Spleen (tissue), 11 donors: Measurements from ENCODE around the gene PPIL1. TPM values are rescaled to one million over a fixed set of nuclear protein-coding genes. Genes with fewer than 3 reads are reported as not detected.

Experiments
- DNase-seq: peaks from one replicate; pipeline ENCODE4 v3.0.0-alpha.2; 2020
- H3K27ac ChIP-seq, 8 donors: fragments of 200-600 bp; sonication (generic) in 7 of 8; 1 replicate in 4 of 8; 2 replicates in 4 of 8; pipeline versions ENCODE4 v1.5.0 to v1.8.0; 2016 to 2021; ENCODE audit warnings: inconsistent platforms in 4 of 8, mild to moderate bottlenecking in 4 of 8, moderate library complexity in 1 of 8
- H3K27me3 ChIP-seq, 7 donors: fragments of 200-600 bp; sonication (generic) in 6 of 7; replicated peaks in 1 of 7; 1 replicate in 4 of 7; 2 replicates in 3 of 7; pipeline versions ENCODE4 v1.5.0 to v1.8.0; 2016 to 2021; ENCODE audit warnings: inconsistent platforms in 3 of 7, mild to moderate bottlenecking in 1 of 7
- H3K36me3 ChIP-seq, 6 donors: fragments of 200-600 bp; sonication (generic) in 5 of 6; 1 replicate in 4 of 6; 2 replicates in 2 of 6; pipeline versions ENCODE4 v1.5.0 to v1.8.0; 2016 to 2021; ENCODE audit warnings: inconsistent platforms in 2 of 6
- H3K4me1 ChIP-seq, 6 donors: fragments of 200-600 bp; sonication (generic) in 5 of 6; 1 replicate in 3 of 6; 2 replicates in 3 of 6; pipeline versions ENCODE4 v1.5.0 to v1.8.0; 2016 to 2021; ENCODE audit warnings: inconsistent platforms in 3 of 6
- H3K4me3 ChIP-seq, 8 donors: fragments of 200-600 bp; sonication (generic) in 7 of 8; 1 replicate in 4 of 8; 2 replicates in 4 of 8; pipeline versions ENCODE4 v1.5.0 to v1.8.0; 2016 to 2021; ENCODE audit warnings: inconsistent platforms in 4 of 8, mild to moderate bottlenecking in 4 of 8, moderate library complexity in 2 of 8
- H3K9me3 ChIP-seq, 8 donors: fragments of 200-600 bp; sonication (generic) in 7 of 8; 1 replicate in 4 of 8; 2 replicates in 4 of 8; pipeline versions ENCODE4 v1.5.0 to v1.8.0; 2016 to 2021; ENCODE audit warnings: inconsistent platforms in 4 of 8
- POLR2A ChIP-seq, 3 donors: fragments of 450-650 bp; IDR thresholded peaks; one replicate each; pipeline ENCODE4 v1.5.1; 2017; ENCODE audit warnings: antibody characterized with exemption in 3 of 3, mild to moderate bottlenecking in 1 of 3
- POLR2AphosphoS5 ChIP-seq, 3 donors: sonication (generic); formaldehyde crosslinking; IDR thresholded peaks; one replicate each; pipeline ENCODE4 v1.5.1; 2017; ENCODE audit warnings: antibody characterized with exemption in 3 of 3
- WGBS, 5 donors: extraction: QIAGEN DNeasy Blood & Tissue Kit in 3 of 5; methylation state at CpG; one replicate each; pipeline versions ENCODE4 v1.1.5 to v1.1.7; 2013 to 2018; 5-methylcytosine and 5-hydroxymethylcytosine counted together
- intact Hi-C: fragments of 100-400 bp; cut with DNase I; formaldehyde crosslinking; loops from one replicate; pipeline ENCODE4 v1.15.0; 2023; ENCODE audit warnings: low total_unique reads
- polyA plus RNA-seq, 3 donors: library from polyadenylated mRNA; stranded (reverse); fragments of 200-250 nt; gene quantifications; one replicate each; pipeline ENCODE4 v1.2.1, GENCODE V29; 2013
- total RNA-seq, 7 donors: library from RNA; depleted of rRNA in 3 of 7; stranded (reverse); fragments of >200 nt in 3 of 7; fragmentation: NEBNext Ultra II Directional in 4 of 7; extraction: Animal tissue kit (Norgen Biotek cat#: 25700) in 4 of 7; gene quantifications; one replicate each; pipeline versions ENCODE4 v1.1.0 to v1.2.1, GENCODE V29; 2016 to 2021
- TF ChIP-seq, protein P1 (sequence below), 11 experiments: fragments of 200-600 bp in 7 of 11; fragments of 450-650 bp in 4 of 11; sonication (generic) in 4 of 11; IDR thresholded peaks in 8 of 11; conservative IDR thresholded peaks in 3 of 11; 1 replicate in 7 of 11; 2 replicates in 4 of 11; pipeline versions ENCODE4 v1.4.0 to v1.8.0; 2016 to 2021; ENCODE audit warnings: antibody characterized with exemption in 11 of 11, inconsistent platforms in 4 of 11, mild to moderate bottlenecking in 1 of 11
- donor health status: healthy with polysubstance abuse.
- donor health status: DM: no; HTN: no; CAD: no; lungs with moderate emphysema.
- donor health status: DM: no; HTN: no; CAD: no.
- donor health status: Bipolar disorder and iron deficiency.
- donor health status: healthy.
- donor health status: DM: no; HTN: no; CAD: no.
- donor health status: DM: yes; HTN: yes; CAD: no.

PPIL1 gene
- total and polyA plus RNA-seq, 10 donors = 8.7 to 26.4 (median 13.5) TPM

DNA sequence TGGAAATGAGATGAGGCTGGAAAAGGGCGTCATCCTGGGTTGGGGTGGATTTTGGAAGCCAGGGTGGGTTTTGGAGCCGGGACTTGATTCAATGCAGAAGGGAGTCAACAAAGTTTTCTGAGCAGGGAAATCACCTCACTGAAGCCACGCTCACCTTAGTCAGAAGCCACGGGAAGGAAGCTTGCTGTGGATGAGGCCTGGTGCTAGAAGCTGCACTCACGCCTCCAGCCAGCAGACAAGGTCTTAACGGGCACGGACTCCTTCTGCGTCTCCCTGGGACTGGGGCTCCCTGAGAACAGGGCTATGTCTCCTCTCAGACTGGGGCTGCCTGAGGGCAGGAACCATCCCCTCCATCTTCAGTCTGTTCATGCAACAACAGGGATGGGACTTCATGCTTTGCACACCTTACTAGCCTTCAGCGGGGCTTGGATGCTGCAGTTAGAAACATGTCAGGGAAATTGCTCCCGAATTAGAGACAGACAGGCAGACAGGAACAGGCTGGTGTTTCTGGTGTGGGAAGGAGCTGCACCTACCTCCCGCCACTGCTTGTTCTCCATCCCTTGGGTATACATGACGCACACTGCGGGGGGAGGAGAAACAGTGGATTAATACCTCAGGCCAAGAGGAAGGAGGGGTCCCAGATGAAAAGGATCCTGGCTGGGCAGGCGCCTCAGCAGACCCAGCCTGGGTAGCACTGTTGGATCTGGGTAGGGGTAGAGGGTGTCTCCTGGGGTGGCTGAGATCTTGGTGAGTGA is 52.8 kb downstream of the PPIL1 start:
- Histone ChIP-seq H3K4me3 (no peak overlapping the region), H3K4me1 (peaks cover 0 to 28% (median 10%) of the 10 kb centered on the region in 6 donors), H3K9me3 (no peaks in the 10 kb centered on the region), H3K27ac (no peak overlapping the region), H3K36me3 (no peaks in the 10 kb centered on the region), H3K27me3 (peaks cover 0 to 9% (median 0%) of the 10 kb centered on the region in 7 donors)
- TF ChIP-seq, protein P1, sequence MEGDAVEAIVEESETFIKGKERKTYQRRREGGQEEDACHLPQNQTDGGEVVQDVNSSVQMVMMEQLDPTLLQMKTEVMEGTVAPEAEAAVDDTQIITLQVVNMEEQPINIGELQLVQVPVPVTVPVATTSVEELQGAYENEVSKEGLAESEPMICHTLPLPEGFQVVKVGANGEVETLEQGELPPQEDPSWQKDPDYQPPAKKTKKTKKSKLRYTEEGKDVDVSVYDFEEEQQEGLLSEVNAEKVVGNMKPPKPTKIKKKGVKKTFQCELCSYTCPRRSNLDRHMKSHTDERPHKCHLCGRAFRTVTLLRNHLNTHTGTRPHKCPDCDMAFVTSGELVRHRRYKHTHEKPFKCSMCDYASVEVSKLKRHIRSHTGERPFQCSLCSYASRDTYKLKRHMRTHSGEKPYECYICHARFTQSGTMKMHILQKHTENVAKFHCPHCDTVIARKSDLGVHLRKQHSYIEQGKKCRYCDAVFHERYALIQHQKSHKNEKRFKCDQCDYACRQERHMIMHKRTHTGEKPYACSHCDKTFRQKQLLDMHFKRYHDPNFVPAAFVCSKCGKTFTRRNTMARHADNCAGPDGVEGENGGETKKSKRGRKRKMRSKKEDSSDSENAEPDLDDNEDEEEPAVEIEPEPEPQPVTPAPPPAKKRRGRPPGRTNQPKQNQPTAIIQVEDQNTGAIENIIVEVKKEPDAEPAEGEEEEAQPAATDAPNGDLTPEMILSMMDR (IDR thresholded peaks at IDR 0.05 in 8 of 11, conservative IDR thresholded peaks at IDR 0.05 in 3 of 11) = no peak
- no peak for TF ChIP-seq POLR2A (IDR thresholded peaks at IDR 0.05)
- no peak for TF ChIP-seq POLR2AphosphoS5 (IDR thresholded peaks at IDR 0.05)
- no peak for DNase-seq
- intact Hi-C loops = no loop called here
- 77 to 89% (median 84%) methylated on average over 13 to 14 of the region's 14 CpGs for WGBS, 5 donors

DNA sequence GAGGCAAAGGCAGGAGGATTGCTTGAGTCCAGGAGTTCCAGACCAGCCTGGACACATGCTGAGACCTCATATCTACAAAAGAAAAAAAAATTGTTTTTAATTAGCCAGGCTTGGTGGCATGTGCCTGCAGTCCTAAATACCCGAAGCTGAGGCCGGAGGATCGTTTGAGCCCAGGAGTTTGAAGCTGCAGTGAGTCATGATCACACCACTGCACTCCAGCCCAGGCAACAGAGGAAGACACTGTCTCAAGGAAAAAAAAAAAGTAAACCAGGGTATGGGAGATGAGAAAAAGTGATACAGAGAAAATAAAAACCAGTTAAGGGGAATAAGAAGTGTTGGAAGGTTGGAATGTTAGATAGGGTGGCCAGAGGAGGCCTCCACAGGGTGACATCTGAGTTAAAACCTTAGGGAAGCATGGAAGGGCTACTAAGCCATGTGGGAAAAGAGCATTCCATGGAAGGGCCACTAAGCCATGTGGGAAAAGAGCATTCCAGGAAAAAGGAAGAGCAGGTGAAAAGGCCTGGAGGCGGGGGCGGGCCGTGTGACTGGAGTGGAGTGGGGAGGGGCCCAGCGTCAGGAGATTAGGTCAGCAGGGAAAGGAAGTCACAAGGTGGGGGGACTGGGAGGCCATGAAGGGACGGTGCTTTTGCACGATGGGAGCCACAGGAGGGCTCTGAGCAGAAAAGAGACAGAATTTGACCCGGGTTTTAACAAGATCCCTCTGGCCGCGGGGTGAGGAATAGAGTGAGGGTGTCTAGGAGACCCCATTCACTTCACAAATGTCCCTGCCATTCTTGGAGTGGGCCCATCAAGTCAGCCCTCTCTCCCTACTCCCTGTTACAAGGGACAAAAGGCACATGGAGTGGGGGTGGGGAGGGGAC is 53.7 kb downstream of the PPIL1 start:
- 72 to 85% (median 81%) methylated on average over 12 of the region's 12 CpGs for WGBS, 5 donors
- Histone ChIP-seq H3K27ac (no peak overlapping the region), H3K9me3 (no peaks in the 10 kb centered on the region), H3K4me1 (peaks cover 0 to 20% (median 4%) of the 10 kb centered on the region in 6 donors), H3K4me3 (no peak overlapping the region), H3K36me3 (no peaks in the 10 kb centered on the region), H3K27me3 (peaks cover 0 to under 1% (median 0%) of the 10 kb centered on the region in 7 donors)
- intact Hi-C loops = no loop called here
- no peak for DNase-seq
- TF ChIP-seq POLR2A (IDR thresholded peaks at IDR 0.05) (no peak), POLR2AphosphoS5 (IDR thresholded peaks at IDR 0.05) (no peak)
- TF ChIP-seq, protein P1 (IDR thresholded peaks at IDR 0.05 in 8 of 11, conservative IDR thresholded peaks at IDR 0.05 in 3 of 11) = no peak

DNA sequence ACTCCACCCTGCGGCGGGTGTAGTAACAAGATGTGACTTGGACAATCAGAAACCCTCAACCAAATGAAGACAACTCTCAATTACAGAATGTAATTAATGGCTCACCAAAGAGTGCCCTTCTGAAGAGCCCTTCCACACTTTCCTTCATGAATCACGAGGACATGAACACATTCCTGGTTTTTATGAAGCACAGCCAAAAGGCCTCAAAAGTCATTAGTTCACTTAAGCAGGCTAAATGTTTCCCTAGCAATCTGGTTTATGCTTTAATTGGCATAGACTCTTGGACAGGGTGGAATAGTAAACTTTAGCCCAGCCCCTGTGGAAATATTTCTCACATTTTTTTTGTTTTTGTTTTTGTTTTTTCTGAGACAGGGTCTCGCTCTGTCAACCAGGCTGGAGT is 55.8 kb downstream of the PPIL1 start:
- Histone ChIP-seq H3K27me3 (no peaks in the 10 kb centered on the region), H3K4me3 (no peak overlapping the region), H3K36me3 (no peaks in the 10 kb centered on the region), H3K4me1 (peaks cover 0 to under 1% (median 0%) of the 10 kb centered on the region in 6 donors), H3K9me3 (no peaks in the 10 kb centered on the region), H3K27ac (no peak overlapping the region)
- WGBS, 5 donors = 85 to 95% (median 87%) methylated on average over 4 of the region's 4 CpGs
- DNase-seq = no peak
- TF ChIP-seq, protein P1 (IDR thresholded peaks at IDR 0.05 in 8 of 11, conservative IDR thresholded peaks at IDR 0.05 in 3 of 11) = no peak
- TF ChIP-seq POLR2AphosphoS5 (IDR thresholded peaks at IDR 0.05) (no peak), POLR2A (IDR thresholded peaks at IDR 0.05) (no peak)
- intact Hi-C loops = no loop called here

DNA sequence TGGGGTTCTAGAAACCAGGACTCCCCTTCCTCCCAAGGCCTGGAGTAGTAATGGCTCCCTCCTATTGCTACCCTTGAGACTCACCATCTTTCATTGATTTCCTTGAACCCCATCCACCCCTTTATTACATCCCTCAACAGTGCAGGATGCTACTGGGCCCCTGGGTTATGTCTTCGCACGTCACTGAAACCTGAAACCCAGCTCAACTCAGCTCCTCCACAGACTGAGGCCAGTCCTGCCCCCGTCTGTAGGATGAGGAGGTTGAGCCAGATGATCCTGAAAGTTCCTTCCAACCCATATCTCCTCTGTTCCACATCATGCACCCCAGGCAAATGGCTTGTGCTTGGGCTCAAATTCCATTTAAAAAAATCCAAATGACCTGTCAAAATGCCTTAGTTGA is 56.8 kb downstream of the PPIL1 start:
- TF ChIP-seq, protein P1 (IDR thresholded peaks at IDR 0.05 in 8 of 11, conservative IDR thresholded peaks at IDR 0.05 in 3 of 11) = no peak
- no peak for TF ChIP-seq POLR2AphosphoS5 (IDR thresholded peaks at IDR 0.05)
- TF ChIP-seq POLR2A (IDR thresholded peaks at IDR 0.05) = no peak
- Histone ChIP-seq H3K4me3 (no peak overlapping the region), H3K27ac (no peak overlapping the region), H3K36me3 (no peaks in the 10 kb centered on the region), H3K4me1 (no peaks in the 10 kb centered on the region), H3K27me3 (no peaks in the 10 kb centered on the region), H3K9me3 (no peaks in the 10 kb centered on the region)
- 87 to 96% (median 90%) methylated on average over 3 of the region's 3 CpGs for WGBS, 5 donors
- intact Hi-C loops = no loop called here
- no peak for DNase-seq
